ENCODE data around the gene TYSND1.

- TF ChIP-seq, protein P1, sequence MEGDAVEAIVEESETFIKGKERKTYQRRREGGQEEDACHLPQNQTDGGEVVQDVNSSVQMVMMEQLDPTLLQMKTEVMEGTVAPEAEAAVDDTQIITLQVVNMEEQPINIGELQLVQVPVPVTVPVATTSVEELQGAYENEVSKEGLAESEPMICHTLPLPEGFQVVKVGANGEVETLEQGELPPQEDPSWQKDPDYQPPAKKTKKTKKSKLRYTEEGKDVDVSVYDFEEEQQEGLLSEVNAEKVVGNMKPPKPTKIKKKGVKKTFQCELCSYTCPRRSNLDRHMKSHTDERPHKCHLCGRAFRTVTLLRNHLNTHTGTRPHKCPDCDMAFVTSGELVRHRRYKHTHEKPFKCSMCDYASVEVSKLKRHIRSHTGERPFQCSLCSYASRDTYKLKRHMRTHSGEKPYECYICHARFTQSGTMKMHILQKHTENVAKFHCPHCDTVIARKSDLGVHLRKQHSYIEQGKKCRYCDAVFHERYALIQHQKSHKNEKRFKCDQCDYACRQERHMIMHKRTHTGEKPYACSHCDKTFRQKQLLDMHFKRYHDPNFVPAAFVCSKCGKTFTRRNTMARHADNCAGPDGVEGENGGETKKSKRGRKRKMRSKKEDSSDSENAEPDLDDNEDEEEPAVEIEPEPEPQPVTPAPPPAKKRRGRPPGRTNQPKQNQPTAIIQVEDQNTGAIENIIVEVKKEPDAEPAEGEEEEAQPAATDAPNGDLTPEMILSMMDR (conservative IDR thresholded peaks at IDR 0.05; ENCODE audit: low read length) = no peak
- no peak for TF ChIP-seq EZH2phosphoT487 (IDR thresholded peaks at IDR 0.05; ENCODE audit: borderline replicate concordance)
Measured at GRCh38 chr10:70148516-70148915, 2.0 kb upstream of the TYSND1 start.

Data from Loucy (cell line).